Measurements from ENCODE around the gene RAB31.

DNA sequence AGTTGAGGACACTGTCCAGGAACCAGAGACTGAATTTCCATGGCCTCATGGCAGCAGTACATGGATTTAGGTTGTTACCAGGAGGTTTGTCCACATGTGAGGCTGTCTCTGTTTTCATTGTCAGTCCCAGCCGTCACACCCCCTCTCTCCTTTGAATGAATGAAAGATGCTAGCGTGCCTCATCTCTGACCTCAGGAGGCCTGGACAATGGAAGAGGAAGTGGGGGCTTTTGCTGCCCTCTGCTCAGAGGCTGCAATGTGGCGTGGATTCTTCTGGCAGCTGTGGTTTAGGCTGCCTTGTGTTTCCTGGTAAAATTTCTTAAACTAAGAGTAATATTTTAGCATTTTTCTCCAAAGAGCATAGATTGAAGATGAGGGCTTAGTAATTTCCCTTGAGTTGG lies 47.5 kb downstream of the RAB31 start:
- TF ChIP-seq ELF4 (CRISPR knock-in tag; IDR thresholded peaks at IDR 0.05; ENCODE audit: low read depth) (no peak), TEAD1 (CRISPR knock-in tag; IDR thresholded peaks at IDR 0.05) (no peak), NR1H2 (CRISPR knock-in tag; IDR thresholded peaks at IDR 0.05) (no peak), ZNF121 (CRISPR knock-in tag; IDR thresholded peaks at IDR 0.05) (no peak), CREM (CRISPR knock-in tag; IDR thresholded peaks at IDR 0.05) (no peak)
- TF ChIP-seq, protein P1, sequence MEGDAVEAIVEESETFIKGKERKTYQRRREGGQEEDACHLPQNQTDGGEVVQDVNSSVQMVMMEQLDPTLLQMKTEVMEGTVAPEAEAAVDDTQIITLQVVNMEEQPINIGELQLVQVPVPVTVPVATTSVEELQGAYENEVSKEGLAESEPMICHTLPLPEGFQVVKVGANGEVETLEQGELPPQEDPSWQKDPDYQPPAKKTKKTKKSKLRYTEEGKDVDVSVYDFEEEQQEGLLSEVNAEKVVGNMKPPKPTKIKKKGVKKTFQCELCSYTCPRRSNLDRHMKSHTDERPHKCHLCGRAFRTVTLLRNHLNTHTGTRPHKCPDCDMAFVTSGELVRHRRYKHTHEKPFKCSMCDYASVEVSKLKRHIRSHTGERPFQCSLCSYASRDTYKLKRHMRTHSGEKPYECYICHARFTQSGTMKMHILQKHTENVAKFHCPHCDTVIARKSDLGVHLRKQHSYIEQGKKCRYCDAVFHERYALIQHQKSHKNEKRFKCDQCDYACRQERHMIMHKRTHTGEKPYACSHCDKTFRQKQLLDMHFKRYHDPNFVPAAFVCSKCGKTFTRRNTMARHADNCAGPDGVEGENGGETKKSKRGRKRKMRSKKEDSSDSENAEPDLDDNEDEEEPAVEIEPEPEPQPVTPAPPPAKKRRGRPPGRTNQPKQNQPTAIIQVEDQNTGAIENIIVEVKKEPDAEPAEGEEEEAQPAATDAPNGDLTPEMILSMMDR (IDR thresholded peaks at IDR 0.05): no peak
- TF ChIP-seq, protein P2, sequence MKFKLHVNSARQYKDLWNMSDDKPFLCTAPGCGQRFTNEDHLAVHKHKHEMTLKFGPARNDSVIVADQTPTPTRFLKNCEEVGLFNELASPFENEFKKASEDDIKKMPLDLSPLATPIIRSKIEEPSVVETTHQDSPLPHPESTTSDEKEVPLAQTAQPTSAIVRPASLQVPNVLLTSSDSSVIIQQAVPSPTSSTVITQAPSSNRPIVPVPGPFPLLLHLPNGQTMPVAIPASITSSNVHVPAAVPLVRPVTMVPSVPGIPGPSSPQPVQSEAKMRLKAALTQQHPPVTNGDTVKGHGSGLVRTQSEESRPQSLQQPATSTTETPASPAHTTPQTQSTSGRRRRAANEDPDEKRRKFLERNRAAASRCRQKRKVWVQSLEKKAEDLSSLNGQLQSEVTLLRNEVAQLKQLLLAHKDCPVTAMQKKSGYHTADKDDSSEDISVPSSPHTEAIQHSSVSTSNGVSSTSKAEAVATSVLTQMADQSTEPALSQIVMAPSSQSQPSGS (CRISPR knock-in tag; IDR thresholded peaks at IDR 0.05; ENCODE audit: borderline replicate concordance, low read depth): no peak
- TF ChIP-seq, protein P3, sequence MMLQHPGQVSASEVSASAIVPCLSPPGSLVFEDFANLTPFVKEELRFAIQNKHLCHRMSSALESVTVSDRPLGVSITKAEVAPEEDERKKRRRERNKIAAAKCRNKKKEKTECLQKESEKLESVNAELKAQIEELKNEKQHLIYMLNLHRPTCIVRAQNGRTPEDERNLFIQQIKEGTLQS (CRISPR knock-in tag; conservative IDR thresholded peaks at IDR 0.05): no peak
- TF ChIP-seq, protein P4, sequence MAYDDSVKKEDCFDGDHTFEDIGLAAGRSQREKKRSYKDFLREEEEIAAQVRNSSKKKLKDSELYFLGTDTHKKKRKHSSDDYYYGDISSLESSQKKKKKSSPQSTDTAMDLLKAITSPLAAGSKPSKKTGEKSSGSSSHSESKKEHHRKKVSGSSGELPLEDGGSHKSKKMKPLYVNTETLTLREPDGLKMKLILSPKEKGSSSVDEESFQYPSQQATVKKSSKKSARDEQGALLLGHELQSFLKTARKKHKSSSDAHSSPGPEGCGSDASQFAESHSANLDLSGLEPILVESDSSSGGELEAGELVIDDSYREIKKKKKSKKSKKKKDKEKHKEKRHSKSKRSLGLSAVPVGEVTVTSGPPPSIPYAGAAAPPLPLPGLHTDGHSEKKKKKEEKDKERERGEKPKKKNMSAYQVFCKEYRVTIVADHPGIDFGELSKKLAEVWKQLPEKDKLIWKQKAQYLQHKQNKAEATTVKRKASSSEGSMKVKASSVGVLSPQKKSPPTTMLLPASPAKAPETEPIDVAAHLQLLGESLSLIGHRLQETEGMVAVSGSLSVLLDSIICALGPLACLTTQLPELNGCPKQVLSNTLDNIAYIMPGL (CRISPR knock-in tag; IDR thresholded peaks at IDR 0.05): no peak

Data from WTC11 (cell line).